COLO829 (cell line): ENCODE measurements around the gene TMEM212.

Experiments used
- DNase-seq: peaks from one replicate; pipeline ENCODE4 v3.0.0; 2012; ENCODE audit warnings: low spot score

TMEM212 gene

DNA sequence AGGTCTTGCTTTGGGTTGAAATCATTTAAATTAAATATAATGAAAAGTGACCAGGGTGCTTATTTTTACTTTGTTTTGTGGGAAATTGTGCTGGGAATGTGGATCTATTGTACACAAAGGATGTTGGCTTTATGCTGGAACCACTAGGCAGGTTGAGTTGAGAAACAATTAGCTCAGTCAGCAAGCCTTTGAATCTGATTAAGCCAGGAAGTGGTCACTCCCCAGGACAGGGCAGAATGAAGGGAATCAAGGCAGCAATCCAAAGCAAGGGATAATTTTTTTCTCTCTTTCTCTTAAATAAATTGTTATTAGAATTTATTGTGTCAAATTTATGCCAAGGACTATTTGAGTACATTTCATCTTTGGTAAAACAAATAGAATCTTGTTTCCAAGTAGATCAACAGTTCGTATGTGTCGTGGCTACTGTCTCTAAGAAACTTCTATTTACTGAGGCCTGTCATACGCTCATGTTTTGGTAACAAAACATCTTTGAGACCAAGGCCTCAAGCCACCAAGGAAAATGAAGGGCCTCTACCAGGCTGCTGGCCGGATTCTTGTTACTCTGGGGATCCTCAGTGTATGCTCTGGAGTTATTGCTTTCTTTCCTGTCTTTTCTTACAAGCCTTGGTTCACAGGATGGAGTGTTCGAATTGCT lies at the start of gene TMEM212:
Gene TMEM212, plus strand, starts transcription at position 486 of the 655 bp plus-strand sequence. Its CDS starts 35 bp downstream, at position 521.
- peak; percentile 64 for DNase-seq

- no peak for DNase-seq
These were observed 46.4 kb upstream of the TMEM212 start for GRCh38 chr3:171796625-171797264.

DNA sequence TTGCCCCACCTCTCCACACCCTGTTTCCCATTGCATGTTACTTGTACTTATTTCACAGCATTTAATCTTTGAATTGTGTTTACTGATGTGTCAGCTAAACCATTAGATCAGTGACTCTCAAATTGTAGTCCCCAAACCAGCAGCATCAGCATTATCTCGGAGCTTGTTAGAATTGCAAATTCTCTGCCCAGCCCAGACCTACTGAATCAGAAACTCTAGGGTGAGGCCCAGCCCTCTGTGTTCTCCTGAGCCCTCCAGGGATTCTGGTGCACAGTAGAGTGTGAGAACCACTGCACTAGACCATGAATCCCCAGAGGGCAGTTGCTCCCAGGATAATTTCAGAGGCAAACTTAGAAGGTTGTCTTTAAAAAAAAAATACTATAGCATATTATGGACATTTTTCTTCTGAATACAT lies 45.9 kb upstream of the TMEM212 start:
- DNase-seq = no peak

DNA sequence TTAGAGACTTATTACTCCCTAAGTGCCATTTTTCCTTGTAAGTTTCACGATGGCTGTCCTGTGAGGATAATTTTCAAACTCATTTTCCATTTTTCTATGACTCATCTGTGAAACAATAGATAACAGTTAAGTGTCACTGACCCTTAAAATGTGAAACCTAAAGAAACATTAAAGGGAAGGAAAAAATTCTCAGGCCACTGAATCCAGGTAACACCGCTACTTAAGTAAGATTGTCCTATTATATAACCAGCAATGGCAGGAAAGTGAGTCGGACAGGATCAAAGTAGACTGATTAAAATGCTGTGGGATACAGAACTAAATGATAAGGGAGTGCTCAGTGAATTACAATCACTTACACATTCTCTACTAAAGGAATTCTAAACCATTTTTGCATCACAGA lies 45.3 kb upstream of the TMEM212 start:
- DNase-seq = no peak

- no peak for DNase-seq
These were observed 43.6 kb upstream of the TMEM212 start for GRCh38 chr3:171799501-171799900.

DNA sequence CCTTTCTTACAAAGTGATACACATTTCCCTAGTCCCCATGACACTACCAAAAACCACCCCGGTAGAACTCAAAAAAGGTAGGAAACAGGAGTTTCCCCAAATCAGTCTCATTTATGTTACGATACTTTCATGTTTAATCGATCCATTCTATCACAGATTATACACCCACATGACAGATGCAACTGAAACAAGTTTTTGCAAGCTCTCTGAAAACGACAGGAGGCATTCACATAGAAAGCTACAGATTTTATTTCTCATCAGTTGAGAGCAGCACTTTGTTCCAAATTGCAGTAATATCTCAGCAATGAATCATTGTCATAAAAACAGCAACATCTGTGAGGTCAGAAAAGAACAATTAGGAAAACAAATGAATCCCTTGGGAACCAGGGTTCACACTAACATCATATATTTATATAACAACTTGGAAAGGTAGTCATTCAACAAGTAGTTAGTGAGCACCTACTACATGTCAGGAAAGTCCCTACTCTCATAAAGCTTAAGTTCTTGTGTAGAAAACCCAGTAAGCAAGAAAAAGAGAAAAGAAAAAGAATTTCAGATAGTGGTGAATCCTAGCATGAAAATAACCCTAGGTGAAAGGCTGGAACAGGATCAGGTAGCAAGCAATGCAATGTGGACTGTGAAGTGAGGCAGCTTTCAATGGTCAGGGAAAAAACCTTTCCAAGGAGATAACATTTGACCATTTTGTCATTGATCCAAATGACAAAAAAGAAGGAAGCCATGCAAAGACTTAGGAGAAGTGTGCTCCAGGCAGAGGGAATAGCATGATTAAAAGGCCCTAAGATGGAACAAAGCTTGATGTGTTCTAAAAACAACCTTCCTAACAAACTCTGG lies 41.2 kb upstream of the TMEM212 start:
- no peak for DNase-seq

DNA sequence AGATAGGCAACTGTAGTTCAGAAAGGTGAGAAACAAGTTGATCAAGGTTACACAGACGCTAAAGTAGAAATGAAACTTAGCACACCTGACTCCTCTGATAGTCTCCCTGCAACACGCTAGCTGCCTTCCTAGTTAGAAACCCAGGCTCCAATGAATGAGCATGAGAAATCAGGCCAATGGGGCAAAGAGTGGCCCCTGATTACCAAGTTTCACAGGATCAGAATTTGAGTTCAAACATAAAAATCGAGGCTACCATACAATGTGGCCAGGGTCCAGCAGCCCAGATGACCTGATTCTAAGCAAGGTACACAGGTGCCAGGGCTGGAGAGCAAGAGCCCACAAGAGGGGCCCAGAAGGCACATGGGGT lies 40.6 kb upstream of the TMEM212 start:
- DNase-seq = no peak

DNA sequence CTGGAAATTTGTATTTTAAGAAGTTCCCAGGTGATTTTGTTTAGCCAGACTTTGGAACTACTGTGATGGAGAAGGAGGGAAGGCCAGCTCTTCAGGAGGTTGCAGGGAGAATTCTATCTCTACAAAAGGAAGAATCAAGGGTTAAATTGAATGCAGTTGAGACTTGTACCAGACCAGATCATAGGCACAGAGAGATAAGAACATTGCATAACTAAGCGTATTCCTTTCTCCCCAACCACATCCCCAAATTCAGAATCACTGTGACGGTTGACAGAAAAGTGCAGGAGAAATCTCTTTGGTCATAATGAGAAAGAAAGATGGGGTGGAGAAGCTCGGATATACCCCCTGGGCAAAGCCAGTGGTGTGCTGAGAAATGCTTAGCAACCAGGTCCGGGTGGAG lies 40.1 kb upstream of the TMEM212 start:
- DNase-seq = no peak

- DNase-seq = no peak
These were observed 38.3 kb upstream of the TMEM212 start for GRCh38 chr3:171804618-171805389.

GRCh38 chr3:171805687-171806086 lies 37.5 kb upstream of the TMEM212 start:
- no peak for DNase-seq

GRCh38 chr3:171806200-171807128 lies 36.7 kb upstream of the TMEM212 start:
- no peak for DNase-seq

- no peak for DNase-seq
These were observed 35.9 kb upstream of the TMEM212 start for GRCh38 chr3:171807129-171807675.

- no peak for DNase-seq
These were observed 35.3 kb upstream of the TMEM212 start for GRCh38 chr3:171807806-171808205.

DNA sequence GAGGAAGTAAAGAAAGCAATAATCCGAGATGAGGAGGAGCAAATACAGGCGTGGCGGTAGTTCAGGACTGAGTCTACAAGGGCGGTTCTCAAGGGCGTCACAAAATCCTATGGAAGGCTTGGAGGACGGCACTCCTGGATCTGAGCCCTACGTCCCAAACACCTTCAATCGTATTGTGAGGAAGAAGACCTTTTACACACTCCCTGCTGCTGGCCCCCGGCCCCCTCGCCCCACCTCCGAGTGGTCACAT lies 33.6 kb upstream of the TMEM212 start:
- no peak for DNase-seq

DNA sequence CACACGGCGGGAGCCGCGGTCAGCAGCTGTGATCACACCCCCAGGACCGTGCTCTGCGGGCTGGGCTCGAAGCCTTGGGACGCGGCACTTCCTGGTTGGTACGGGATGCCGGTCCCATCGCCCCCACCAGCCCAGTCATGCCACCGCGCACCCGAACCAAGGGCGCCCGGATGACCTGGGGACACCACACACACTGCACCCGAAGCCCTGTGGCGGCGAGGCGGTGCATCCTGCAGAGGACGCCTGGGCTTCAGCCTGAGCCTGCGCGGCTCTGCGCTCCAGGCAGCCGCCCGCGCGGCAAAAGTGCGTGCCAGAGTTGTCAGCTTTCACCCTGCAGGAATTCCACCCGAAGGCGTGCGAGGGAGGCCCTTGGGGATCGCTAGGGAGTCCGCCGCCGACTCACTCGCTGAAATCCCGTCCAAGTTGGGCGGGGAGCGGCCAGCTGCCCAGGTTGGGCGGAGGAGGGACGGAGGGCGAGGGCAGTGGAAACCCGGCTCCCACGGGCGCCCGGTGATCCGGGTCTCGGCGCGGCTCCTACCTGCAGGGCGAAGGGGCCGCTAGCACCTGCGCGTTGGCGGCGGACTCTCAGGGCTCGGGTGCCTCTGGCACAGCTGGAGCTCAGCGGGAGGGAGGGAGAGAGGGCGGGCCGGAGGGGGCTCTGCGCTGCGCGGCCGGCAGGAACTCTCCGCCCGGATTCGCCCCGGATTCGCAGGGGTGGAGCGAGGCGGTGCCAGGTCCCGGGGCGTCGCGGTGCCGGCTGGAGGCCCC lies 33.1 kb upstream of the TMEM212 start, which contains the start of gene PLD1:
Gene PLD1, minus strand, starts transcription at position 623 of the 768 bp plus-strand sequence. CDS start 72,432 bp downstream, outside the sequence.
- peak; percentile 73 for DNase-seq

GRCh38 chr3:171810629-171811294 lies 32.4 kb upstream of the TMEM212 start:
- no peak for DNase-seq

DNA sequence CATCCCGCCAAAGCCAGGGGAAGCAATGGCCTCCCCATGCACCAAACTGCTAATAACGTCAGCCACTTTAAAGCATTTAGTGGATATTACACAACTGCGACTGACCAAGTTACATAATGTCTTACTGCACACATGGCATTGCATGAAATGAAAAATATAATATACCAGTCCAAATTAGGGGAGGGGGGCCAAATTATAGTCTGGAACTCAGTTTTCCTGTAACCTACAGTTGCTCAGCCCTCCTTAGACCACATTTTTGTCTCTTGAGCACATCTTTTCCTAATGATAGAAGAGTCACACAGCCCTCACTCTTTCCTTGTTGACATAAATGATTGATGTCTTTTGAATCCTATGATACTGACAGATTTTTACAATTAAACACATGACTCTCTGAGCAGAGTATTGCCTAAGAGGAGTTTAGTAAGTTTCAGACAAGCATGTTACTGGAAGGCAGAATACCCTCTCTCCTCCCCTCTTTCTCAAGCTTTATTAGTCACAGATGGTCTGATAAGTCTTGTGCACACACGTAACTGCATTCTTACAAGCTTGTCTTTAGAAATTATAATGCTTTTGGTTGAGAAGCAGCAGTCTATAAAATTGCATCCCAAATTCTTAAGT lies 31.7 kb upstream of the TMEM212 start:
- peak; percentile 75 for DNase-seq

GRCh38 chr3:171811913-171812335 lies 31.2 kb upstream of the TMEM212 start:
- DNase-seq = no peak

DNA sequence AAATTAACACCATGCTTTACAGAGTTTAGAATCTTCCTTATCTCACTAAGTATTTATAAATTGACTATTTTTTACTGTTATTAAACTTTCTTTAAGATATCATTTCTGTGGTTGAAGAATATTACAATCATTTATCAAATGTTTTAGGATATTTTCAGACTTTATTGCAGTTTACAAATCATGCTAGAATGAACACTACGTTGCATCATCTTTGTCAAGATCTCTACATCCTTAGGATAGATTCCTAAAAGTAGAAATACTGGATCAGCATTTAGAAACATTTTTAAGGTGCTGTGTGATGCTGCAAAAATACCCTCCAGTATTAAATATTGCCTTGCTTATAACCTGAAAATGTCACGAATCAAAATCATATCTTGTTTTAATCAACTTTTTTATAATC lies 30.3 kb upstream of the TMEM212 start:
- no peak for DNase-seq
